ENCODE measurements around the gene FIP1L1.

The FIP1L1 gene

GRCh38 chr4:53453385-53453784 lies 75.9 kb downstream of the FIP1L1 start:
- Histone ChIP-seq H3K4me2 (ENCODE audit: low read length) (no peak overlapping the region), H3K4me1 (ENCODE audit: low read length) (peaks cover 8% of the 10 kb centered on the region; the same call in 1 of the 2 replicates), H3K9ac (ENCODE audit: low read length) (no peak overlapping the region), H3K79me2 (ENCODE audit: low read length) (no peaks in the 10 kb centered on the region), H2AFZ (ENCODE audit: low read depth, low read length) (no peak overlapping the region), H3K4me3 (ENCODE audit: low read length) (no peak overlapping the region), H3K36me3 (replicated peaks; ENCODE audit: low read depth, low read length) (peaks cover 24% of the 10 kb centered on the region), H3K27me3 (ENCODE audit: low read depth, low read length) (no peaks in the 10 kb centered on the region), H4K20me1 (ENCODE audit: insufficient read depth, low read length) (0 out of 2 replicates have a peak, but pooled peaks cover 3% of the 10 kb centered on the region), H3K9me3 (ENCODE audit: insufficient read depth, low read length) (no peaks in the 10 kb centered on the region), H3K27ac (ENCODE audit: low read length) (no peak overlapping the region)
- TF ChIP-seq, protein P1, sequence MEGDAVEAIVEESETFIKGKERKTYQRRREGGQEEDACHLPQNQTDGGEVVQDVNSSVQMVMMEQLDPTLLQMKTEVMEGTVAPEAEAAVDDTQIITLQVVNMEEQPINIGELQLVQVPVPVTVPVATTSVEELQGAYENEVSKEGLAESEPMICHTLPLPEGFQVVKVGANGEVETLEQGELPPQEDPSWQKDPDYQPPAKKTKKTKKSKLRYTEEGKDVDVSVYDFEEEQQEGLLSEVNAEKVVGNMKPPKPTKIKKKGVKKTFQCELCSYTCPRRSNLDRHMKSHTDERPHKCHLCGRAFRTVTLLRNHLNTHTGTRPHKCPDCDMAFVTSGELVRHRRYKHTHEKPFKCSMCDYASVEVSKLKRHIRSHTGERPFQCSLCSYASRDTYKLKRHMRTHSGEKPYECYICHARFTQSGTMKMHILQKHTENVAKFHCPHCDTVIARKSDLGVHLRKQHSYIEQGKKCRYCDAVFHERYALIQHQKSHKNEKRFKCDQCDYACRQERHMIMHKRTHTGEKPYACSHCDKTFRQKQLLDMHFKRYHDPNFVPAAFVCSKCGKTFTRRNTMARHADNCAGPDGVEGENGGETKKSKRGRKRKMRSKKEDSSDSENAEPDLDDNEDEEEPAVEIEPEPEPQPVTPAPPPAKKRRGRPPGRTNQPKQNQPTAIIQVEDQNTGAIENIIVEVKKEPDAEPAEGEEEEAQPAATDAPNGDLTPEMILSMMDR (IDR thresholded peaks at IDR 0.05; ENCODE audit: low read depth, low read length), result no peak
- no peak for TF ChIP-seq EZH2phosphoT487 (IDR thresholded peaks at IDR 0.05; ENCODE audit: low read depth)

GRCh38 chr4:53455766-53456165 lies 78.3 kb downstream of the FIP1L1 start:
- Histone ChIP-seq H3K9me3 (ENCODE audit: insufficient read depth, low read length) (no peaks in the 10 kb centered on the region), H3K79me2 (ENCODE audit: low read length) (no peaks in the 10 kb centered on the region), H2AFZ (ENCODE audit: low read depth, low read length) (no peak overlapping the region), H3K4me1 (ENCODE audit: low read length) (peaks cover 8% of the 10 kb centered on the region; the same call in 1 of the 2 replicates), H3K27ac (ENCODE audit: low read length) (no peak overlapping the region), H3K9ac (ENCODE audit: low read length) (no peak overlapping the region), H3K36me3 (replicated peaks; ENCODE audit: low read depth, low read length) (peaks cover 38% of the 10 kb centered on the region), H4K20me1 (ENCODE audit: insufficient read depth, low read length) (0 out of 2 replicates have a peak, but pooled peaks cover 3% of the 10 kb centered on the region), H3K4me3 (ENCODE audit: low read length) (no peak overlapping the region), H3K4me2 (ENCODE audit: low read length) (no peak overlapping the region), H3K27me3 (ENCODE audit: low read depth, low read length) (no peaks in the 10 kb centered on the region)
- TF ChIP-seq, protein P1 (IDR thresholded peaks at IDR 0.05; ENCODE audit: low read depth, low read length), result no peak
- no peak for TF ChIP-seq EZH2phosphoT487 (IDR thresholded peaks at IDR 0.05; ENCODE audit: low read depth)

- H3K27ac ChIP-seq (ENCODE audit: low read length), result no peak overlapping the region
- TF ChIP-seq, protein P1 (IDR thresholded peaks at IDR 0.05; ENCODE audit: low read depth, low read length), result no peak
- TF ChIP-seq EZH2phosphoT487 (IDR thresholded peaks at IDR 0.05; ENCODE audit: low read depth), result no peak
- no peak overlapping the region for H3K9ac ChIP-seq (ENCODE audit: low read length)
- peaks cover 42% of the 10 kb centered on the region for H3K36me3 ChIP-seq (replicated peaks; ENCODE audit: low read depth, low read length)
- H3K27me3 ChIP-seq (ENCODE audit: low read depth, low read length), result no peaks in the 10 kb centered on the region
- no peak overlapping the region for H3K4me3 ChIP-seq (ENCODE audit: low read length)
- no peaks in the 10 kb centered on the region for H3K79me2 ChIP-seq (ENCODE audit: low read length)
- H3K4me1 ChIP-seq (ENCODE audit: low read length), result peaks cover 8% of the 10 kb centered on the region; the same call in 1 of the 2 replicates
- 0 out of 2 replicates have a peak, but pooled peaks cover 3% of the 10 kb centered on the region for H4K20me1 ChIP-seq (ENCODE audit: insufficient read depth, low read length)
- no peak overlapping the region for H3K4me2 ChIP-seq (ENCODE audit: low read length)
- no peak overlapping the region for H2AFZ ChIP-seq (ENCODE audit: low read depth, low read length)
- no peaks in the 10 kb centered on the region for H3K9me3 ChIP-seq (ENCODE audit: insufficient read depth, low read length)
These were observed 78.7 kb downstream of the FIP1L1 start for GRCh38 chr4:53456178-53456577.

- H2AFZ ChIP-seq (ENCODE audit: low read depth, low read length), result no peak overlapping the region
- H3K4me2 ChIP-seq (ENCODE audit: low read length), result no peak overlapping the region
- 0 out of 2 replicates have a peak, but pooled peaks cover 3% of the 10 kb centered on the region for H4K20me1 ChIP-seq (ENCODE audit: insufficient read depth, low read length)
- H3K27ac ChIP-seq (ENCODE audit: low read length), result no peak overlapping the region
- no peak for TF ChIP-seq EZH2phosphoT487 (IDR thresholded peaks at IDR 0.05; ENCODE audit: low read depth)
- TF ChIP-seq, protein P1 (IDR thresholded peaks at IDR 0.05; ENCODE audit: low read depth, low read length), result no peak
- peaks cover 49% of the 10 kb centered on the region for H3K36me3 ChIP-seq (replicated peaks; ENCODE audit: low read depth, low read length)
- no peak overlapping the region for H3K4me3 ChIP-seq (ENCODE audit: low read length)
- H3K79me2 ChIP-seq (ENCODE audit: low read length), result no peaks in the 10 kb centered on the region
- H3K4me1 ChIP-seq (ENCODE audit: low read length), result peaks cover 8% of the 10 kb centered on the region; the same call in 1 of the 2 replicates
- no peaks in the 10 kb centered on the region for H3K27me3 ChIP-seq (ENCODE audit: low read depth, low read length)
- no peak overlapping the region for H3K9ac ChIP-seq (ENCODE audit: low read length)
- no peaks in the 10 kb centered on the region for H3K9me3 ChIP-seq (ENCODE audit: insufficient read depth, low read length)
These were observed 82.1 kb downstream of the FIP1L1 start for GRCh38 chr4:53459548-53459947.

Measured in OCI-LY3 (cell line).